Adrenal gland (tissue), 12 donors: ENCODE measurements around the gene GGPS1. TPM values are rescaled to one million over a fixed set of nuclear protein-coding genes. Genes with fewer than 3 reads are reported as not detected.

Experiments
- DNase-seq, 7 donors: peaks; one replicate each; pipeline ENCODE4 v3.0.0-alpha.2; 2019 to 2020
- H3K27ac ChIP-seq, 5 donors: fragments of 200-600 bp; sonication (generic) in 4 of 5; 1 replicate in 3 of 5; 2 replicates in 2 of 5; pipeline versions ENCODE4 v1.5.1 to v1.8.0; 2016 to 2020; ENCODE audit warnings: mild to moderate bottlenecking in 1 of 5
- H3K27me3 ChIP-seq: fragments of 200-600 bp; 2 replicates; pipeline ENCODE4 v1.8.0; 2021
- H3K36me3 ChIP-seq, 2 donors: fragments of 200-600 bp; replicated peaks in 1 of 2; 1 replicate in 1 of 2; 2 replicates in 1 of 2; pipeline versions ENCODE4 v1.5.1 to v1.8.0; 2018 to 2022
- H3K4me1 ChIP-seq, 2 donors: fragments of 200-600 bp; replicated peaks in 1 of 2; 1 replicate in 1 of 2; 2 replicates in 1 of 2; pipeline versions ENCODE4 v1.5.1 to v1.8.0; 2018 to 2021
- H3K4me3 ChIP-seq, 4 donors: fragments of 200-600 bp; sonication (generic) in 3 of 4; one replicate each; pipeline ENCODE4 v1.5.1; 2016 to 2018
- H3K9me3 ChIP-seq, 3 donors: fragments of 200-600 bp; sonication (generic) in 1 of 3; replicated peaks in 1 of 3; 1 replicate in 2 of 3; 2 replicates in 1 of 3; pipeline versions ENCODE4 v1.5.1 to v1.8.0; 2016 to 2021
- POLR2A ChIP-seq, 2 donors: fragments of 450-650 bp; IDR thresholded peaks; one replicate each; pipeline ENCODE4 v1.6.1; 2017; ENCODE audit warnings: antibody characterized with exemption in 2 of 2, mild to moderate bottlenecking in 2 of 2, moderate library complexity in 1 of 2
- WGBS, 4 donors: extraction: QIAGEN DNeasy Blood & Tissue Kit in 2 of 4; methylation state at CpG; one replicate each; pipeline versions ENCODE4 v1.1.5 to v1.1.7; 2013 to 2017; 5-methylcytosine and 5-hydroxymethylcytosine counted together
- intact Hi-C, 2 donors: fragments of 100-400 bp; cut with DNase I; formaldehyde crosslinking; loops; one replicate each; pipeline versions ENCODE4 v1.14.1 to v1.15.0; 2022 to 2023
- polyA plus RNA-seq, 3 donors: library from polyadenylated mRNA; stranded (reverse); fragments of 200-250 nt in 2 of 3; fragments of 350-450 nt in 1 of 3; fragmentation: Illumina TruSeq in 1 of 3; extraction: RNeasy Lipid Tissue Mini Kit (QIAGEN cat#74804) in 1 of 3; gene quantifications; one replicate each; pipeline ENCODE4 v1.2.3, GENCODE V29; 2013 to 2014
- total RNA-seq, 9 donors: library from RNA; depleted of rRNA in 4 of 9; stranded (reverse); fragments of >200 nt in 4 of 9; fragments of 120-200 nt in 1 of 9; fragmentation: NEBNext Ultra II Directional in 1 of 9; extraction: Animal tissue kit (Norgen Biotek cat#: 25700) in 1 of 9; gene quantifications; one replicate each; pipeline versions ENCODE4 v1.1.0 to v1.2.4, GENCODE V29; 2013 to 2023
- TF ChIP-seq, protein P1 (sequence below), 6 experiments: fragments of 450-650 bp in 4 of 6; fragments of 200-600 bp in 2 of 6; sonication (generic) in 1 of 6; IDR thresholded peaks; 1 replicate in 5 of 6; 2 replicates in 1 of 6; pipeline versions ENCODE4 v1.5.1 to v1.8.0; 2016 to 2021; ENCODE audit warnings: antibody characterized with exemption in 6 of 6, mild to moderate bottlenecking in 2 of 6, moderate library complexity in 1 of 6
- donor health status: healthy with polysubstance abuse.
- donor health status: Bipolar disorder and iron deficiency.
- donor health status: DM: yes; HTN: yes; CAD: no.
- donor health status: DM: no; HTN: no; CAD: no.
- donor health status: DM: no; HTN: no; CAD: no.
- donor health status: DM: yes; HTN: yes; CAD: no.

The GGPS1 gene
- total and polyA plus RNA-seq, 12 donors = 12.6 to 63.7 (median 34.6) TPM

DNA sequence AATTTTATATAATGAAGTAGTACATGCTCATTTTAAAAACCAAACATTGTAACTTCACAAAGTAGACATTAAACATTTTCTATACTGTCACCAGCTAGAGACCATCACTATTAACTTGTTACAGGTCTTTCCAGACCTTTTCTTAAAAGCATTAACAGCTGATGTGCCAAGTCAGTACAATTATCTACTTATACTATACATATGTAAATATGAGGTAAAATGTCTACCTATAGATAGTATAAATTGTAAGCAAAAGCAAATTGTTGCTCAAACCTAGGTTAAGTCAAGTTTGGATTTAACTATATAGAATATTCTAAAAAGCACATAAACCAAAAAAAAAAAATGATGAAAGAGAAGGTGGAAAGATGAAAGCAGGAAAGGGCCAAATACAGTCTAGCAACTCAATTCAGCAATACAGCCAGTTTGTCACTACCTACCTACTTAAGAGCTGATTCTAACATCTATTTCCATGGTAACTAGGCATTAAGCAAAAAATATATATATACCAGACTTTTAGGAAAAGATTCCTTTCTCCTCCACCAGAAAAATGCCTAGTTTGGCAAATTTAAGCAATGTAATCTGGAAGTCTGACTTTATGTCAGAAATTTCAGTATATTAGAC is 34.9 kb upstream of the GGPS1 start:
- DNase-seq = no peak
- Histone ChIP-seq H3K36me3 (no peaks in the 10 kb centered on the region), H3K27ac (no peak overlapping the region), H3K4me1 (peaks cover 8 to 40% of the 10 kb centered on the region in 2 donors), H3K9me3 (no peaks in the 10 kb centered on the region), H3K27me3 (no peaks in the 10 kb centered on the region), H3K4me3 (no peak overlapping the region)
- TF ChIP-seq POLR2A (IDR thresholded peaks at IDR 0.05) = no peak
- TF ChIP-seq, protein P1, sequence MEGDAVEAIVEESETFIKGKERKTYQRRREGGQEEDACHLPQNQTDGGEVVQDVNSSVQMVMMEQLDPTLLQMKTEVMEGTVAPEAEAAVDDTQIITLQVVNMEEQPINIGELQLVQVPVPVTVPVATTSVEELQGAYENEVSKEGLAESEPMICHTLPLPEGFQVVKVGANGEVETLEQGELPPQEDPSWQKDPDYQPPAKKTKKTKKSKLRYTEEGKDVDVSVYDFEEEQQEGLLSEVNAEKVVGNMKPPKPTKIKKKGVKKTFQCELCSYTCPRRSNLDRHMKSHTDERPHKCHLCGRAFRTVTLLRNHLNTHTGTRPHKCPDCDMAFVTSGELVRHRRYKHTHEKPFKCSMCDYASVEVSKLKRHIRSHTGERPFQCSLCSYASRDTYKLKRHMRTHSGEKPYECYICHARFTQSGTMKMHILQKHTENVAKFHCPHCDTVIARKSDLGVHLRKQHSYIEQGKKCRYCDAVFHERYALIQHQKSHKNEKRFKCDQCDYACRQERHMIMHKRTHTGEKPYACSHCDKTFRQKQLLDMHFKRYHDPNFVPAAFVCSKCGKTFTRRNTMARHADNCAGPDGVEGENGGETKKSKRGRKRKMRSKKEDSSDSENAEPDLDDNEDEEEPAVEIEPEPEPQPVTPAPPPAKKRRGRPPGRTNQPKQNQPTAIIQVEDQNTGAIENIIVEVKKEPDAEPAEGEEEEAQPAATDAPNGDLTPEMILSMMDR (IDR thresholded peaks at IDR 0.05) = no peak
- intact Hi-C loops = no loop called here

DNA sequence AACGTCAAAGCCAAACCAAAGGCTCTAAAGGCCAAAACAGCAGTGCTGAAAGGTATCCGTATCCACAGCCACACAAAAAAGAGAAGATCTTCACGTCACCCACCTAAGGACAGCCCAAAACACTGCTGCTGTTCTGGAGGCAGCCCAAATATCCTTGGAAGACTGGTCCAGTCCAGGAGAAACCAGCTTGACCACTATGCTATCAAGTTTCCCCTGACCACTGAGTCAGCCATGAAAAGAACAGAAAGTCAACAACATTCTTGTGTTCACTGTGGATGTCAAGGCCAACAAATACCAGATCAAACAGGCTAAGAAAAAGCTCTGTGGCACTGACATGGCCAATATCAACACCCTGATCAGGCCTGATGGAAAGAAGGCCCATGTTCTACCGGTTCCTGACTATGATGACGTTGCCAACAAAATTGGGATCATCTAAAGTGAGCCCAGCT is 32.4 kb upstream of the GGPS1 start:
- H3K36me3 ChIP-seq = no peaks in the 10 kb centered on the region
- peak overlapping the region in 3 of 5 donors; percentile 31 to 52 (median 43) for H3K27ac ChIP-seq
- peaks cover 8 to 41% of the 10 kb centered on the region in 2 donors for H3K4me1 ChIP-seq
- H3K27me3 ChIP-seq = no peaks in the 10 kb centered on the region
- intact Hi-C loops = no loop called here
- 57 to 72% (median 64%) methylated on average over 5 of the region's 5 CpGs for WGBS, 4 donors
- H3K4me3 ChIP-seq = no peak overlapping the region
- H3K9me3 ChIP-seq = no peaks in the 10 kb centered on the region
- no peak for TF ChIP-seq POLR2A (IDR thresholded peaks at IDR 0.05)
- TF ChIP-seq, protein P1 (IDR thresholded peaks at IDR 0.05) = no peak
- peak in 3 of 7 donors; percentile 24 to 54 (median 33) for DNase-seq

DNA sequence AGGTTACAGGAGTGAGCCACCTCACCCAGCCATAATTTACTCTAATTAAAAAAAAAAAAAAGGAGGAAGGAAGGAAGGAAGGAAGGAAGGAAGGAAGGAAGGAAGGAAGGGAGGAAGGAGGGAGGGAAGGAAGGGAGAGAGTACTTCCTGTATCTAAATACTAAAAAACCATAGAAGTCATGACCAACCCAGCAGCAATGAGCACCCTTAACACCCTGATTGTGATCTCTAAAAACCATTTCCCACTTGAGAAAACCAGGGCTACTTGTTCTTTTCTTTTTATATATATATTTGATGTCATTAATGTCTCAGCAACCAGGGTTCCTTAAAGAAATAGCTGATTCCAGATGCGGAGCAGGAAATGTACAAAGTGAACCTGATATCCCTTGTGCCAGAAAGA is 31.6 kb upstream of the GGPS1 start:
- peak overlapping the region in 1 of 5 donors; percentile 31 for H3K27ac ChIP-seq
- no peak for DNase-seq
- intact Hi-C loops = no loop called here
- peaks cover 8 to 49% of the 10 kb centered on the region in 2 donors for H3K4me1 ChIP-seq
- no peaks in the 10 kb centered on the region for H3K27me3 ChIP-seq
- WGBS, 4 donors = 93 to 100% (median 98%) methylated on average over 1 of the region's 1 CpG
- H3K4me3 ChIP-seq = no peak overlapping the region
- no peak for TF ChIP-seq POLR2A (IDR thresholded peaks at IDR 0.05)
- TF ChIP-seq, protein P1 (IDR thresholded peaks at IDR 0.05) = no peak
- H3K36me3 ChIP-seq = no peaks in the 10 kb centered on the region
- H3K9me3 ChIP-seq = no peaks in the 10 kb centered on the region

DNA sequence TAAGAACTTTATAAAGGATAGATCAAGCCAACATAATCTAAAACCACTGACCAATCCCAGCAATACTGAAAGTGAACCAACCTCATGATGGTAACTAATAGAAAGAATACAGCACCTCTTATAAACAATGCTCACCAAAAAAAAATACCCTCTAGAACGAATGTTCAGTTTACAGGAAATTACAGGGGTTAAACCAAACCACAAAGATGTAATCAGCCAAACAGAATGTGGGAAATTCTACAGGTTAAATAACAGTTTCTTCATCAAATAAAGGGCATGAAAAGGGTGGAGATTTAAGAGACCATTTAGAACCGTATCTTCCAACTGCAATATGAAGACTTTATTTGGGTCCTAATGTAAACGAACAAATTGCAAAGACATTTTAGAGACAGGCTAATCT is 30.8 kb upstream of the GGPS1 start:
- intact Hi-C loops = no loop called here
- WGBS, 4 donors = 69 to 76% (median 74%) methylated on average over 3 of the region's 3 CpGs
- Histone ChIP-seq H3K27me3 (no peaks in the 10 kb centered on the region), H3K36me3 (no peaks in the 10 kb centered on the region), H3K4me3 (no peak overlapping the region), H3K4me1 (peaks cover 8 to 47% of the 10 kb centered on the region in 2 donors), H3K27ac (no peak overlapping the region), H3K9me3 (no peaks in the 10 kb centered on the region)
- no peak for DNase-seq
- TF ChIP-seq POLR2A (IDR thresholded peaks at IDR 0.05) = no peak
- TF ChIP-seq, protein P1 (IDR thresholded peaks at IDR 0.05) = no peak
